Left forelimb (tissue), 1 donor: Measurements from ENCODE around the gene CYB5R2.

Source experiments
- DNase-seq: peaks from one replicate; pipeline ENCODE4 v3.0.0-alpha.2; 2018; ENCODE audit warnings: low spot score

The CYB5R2 gene

GRCh38 chr11:7672960-7673723 lies at the start of gene CYB5R2:
CYB5R2 (minus strand) TSS chr11:7673500; CDS start chr11:7672825, 675 bp downstream.
- DNase-seq, result peak; percentile 85

DNA sequence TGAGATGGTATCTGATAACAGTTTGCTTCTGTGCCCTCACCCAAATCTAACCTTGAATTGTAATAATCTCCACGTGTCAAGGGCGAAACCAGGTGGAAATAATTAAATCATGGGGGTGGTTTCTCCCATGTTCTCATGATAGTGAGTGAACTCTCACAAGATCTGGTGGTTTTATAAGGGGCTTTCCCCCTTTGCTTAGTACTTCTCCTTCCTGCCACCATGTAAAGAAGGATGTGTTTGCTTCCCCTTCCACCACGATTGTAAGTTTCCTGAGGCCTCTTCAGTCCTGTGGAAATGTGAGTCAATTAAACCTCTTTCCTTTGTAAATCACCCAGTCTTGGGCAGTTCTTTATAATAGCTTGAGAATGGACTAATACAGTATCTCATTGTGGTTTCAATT lies 41.5 kb upstream of the CYB5R2 start:
- no peak for DNase-seq

- no peak for DNase-seq
Measured at GRCh38 chr11:7706377-7706776, 33.1 kb upstream of the CYB5R2 start, which contains the start of gene OVCH2. OVCH2 (minus strand) TSS chr11:7706477; CDS start chr11:7706394, 83 bp downstream.

DNA sequence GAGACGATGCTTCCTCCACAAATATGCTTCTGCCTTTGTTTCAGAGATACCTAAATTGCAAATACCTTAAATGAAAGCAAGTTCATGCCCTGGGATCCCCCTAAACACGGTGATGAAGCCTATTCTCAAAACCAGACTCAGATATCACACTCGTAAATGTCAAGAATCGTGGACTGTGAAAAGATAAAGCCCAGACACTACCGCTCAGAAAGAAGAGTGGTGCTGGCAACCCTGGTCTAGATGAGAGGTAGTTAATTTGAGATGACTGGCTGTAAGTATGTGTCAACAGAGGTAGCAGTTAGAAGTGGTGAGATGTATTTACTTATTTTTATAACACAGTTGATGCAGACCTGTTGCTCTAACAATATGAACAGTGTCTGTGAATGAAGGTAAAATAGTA lies 30.4 kb upstream of the CYB5R2 start:
- no peak for DNase-seq

- DNase-seq, result no peak
Measured at GRCh38 chr11:7696424-7696823, 23.1 kb upstream of the CYB5R2 start.

DNA sequence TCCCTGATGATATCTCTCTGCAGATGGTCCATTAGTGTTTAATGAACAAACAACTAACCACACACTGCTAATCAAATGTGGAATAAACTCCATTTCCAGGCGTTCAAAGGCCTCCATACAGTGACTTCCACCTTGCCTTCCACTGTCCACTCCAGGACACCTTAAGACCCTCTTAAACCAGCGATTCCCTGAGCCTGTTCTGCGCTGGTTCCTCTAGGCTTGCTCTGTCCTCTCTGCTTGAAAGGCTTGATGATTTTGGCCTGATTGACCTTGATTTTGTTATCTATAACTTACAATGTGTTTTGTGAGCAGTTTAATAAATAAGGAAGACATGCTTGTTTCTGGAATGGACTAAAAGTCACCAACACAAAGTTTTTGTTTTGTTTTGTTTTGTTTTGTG lies 20.9 kb upstream of the CYB5R2 start:
- no peak for DNase-seq

- no peak for DNase-seq
Measured at GRCh38 chr11:7692426-7692825, 19.1 kb upstream of the CYB5R2 start.

DNA sequence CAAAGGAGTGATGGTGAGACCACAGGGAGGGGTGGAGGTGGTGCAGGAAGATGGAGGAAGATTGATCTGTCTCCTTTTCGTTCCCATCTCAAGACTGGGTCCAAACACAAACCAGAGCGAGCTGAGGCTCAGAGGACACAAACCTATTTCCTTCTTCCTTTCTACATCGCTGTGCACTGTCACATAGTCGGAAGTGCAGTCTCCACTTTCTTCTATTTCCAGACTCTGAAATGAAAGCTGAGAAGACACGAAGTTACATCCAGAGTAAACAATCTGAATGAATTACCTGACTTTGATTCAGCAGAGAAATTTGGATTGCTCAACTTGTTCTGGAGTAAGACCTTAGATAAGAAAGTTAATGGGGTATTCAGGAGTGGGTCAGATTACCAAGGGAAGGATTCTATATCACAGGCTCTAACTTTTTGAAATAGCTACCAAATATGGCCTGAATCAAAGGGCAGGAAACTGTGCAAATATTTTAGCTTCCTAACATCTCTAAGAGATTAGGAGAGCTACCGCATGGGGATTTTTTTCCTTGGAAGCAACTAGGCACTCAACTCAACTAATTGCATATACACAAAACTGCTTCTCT lies 18.6 kb upstream of the CYB5R2 start:
- DNase-seq, result no peak

- no peak for DNase-seq
Measured at GRCh38 chr11:7690648-7691047, 17.3 kb upstream of the CYB5R2 start.

DNA sequence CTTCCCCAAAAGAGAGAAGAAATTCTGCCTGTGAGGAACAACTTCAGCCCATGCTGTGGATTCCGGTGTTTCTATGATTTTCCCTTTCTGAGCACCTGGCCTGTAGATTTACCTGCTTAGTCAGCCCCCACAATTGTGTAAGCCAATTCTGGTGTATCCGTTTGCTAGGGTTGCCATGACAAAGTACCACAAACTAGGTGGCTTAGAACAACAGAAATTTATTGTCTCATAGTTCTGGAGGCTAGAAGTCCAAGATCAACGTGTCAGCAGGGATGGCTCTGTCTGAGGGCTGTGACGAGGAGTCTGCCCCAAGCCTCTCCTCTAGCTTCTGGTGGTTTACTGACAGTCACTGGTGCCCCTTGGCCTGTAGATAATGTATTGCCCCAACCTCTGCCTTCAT lies 15.9 kb upstream of the CYB5R2 start:
- DNase-seq, result no peak

- DNase-seq, result no peak
Measured at GRCh38 chr11:7688238-7688826, 15.0 kb upstream of the CYB5R2 start.

- no peak for DNase-seq
Measured at GRCh38 chr11:7687386-7687785, 14.1 kb upstream of the CYB5R2 start.

DNA sequence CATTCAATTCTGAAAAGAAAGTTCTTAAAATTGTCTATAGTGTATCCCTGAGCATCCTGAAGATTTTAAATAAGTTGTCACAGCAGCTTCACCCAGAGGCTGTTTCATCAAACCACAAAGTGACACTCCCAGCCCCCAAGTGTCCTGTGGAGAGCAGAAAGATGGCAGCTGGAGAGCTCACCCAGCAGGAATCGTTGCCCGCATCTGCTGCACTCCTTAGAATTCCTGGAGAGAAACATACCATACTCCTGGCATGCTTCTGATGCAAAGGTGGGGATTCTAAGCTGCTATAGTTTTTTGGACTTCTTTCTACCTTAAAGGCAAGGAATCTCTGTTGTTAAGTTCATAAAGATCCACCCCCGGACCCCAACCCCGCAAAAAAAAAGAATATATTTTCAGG lies 13.5 kb upstream of the CYB5R2 start:
- no peak for DNase-seq

GRCh38 chr11:7683571-7683970 lies 10.3 kb upstream of the CYB5R2 start:
- no peak for DNase-seq

DNA sequence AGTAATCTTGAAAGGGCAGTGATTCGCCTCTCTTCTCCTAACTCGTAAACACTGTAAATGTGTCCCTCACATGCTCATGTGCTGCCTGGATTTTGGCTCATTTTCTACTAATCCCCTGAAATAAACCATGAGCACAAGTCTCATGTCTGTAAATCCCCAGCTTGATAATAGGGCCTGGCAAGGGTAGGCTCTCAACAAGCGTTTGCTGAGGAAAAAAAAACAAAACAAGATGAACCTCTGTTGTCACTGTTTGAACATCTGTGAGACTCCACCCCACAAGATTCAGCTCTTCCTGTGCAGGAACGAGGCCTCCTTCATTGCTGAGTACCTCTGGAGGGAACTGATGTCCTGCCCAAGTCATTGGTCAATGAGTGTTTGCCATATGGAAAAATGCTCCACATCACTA lies 4.5 kb upstream of the CYB5R2 start:
- no peak for DNase-seq

DNA sequence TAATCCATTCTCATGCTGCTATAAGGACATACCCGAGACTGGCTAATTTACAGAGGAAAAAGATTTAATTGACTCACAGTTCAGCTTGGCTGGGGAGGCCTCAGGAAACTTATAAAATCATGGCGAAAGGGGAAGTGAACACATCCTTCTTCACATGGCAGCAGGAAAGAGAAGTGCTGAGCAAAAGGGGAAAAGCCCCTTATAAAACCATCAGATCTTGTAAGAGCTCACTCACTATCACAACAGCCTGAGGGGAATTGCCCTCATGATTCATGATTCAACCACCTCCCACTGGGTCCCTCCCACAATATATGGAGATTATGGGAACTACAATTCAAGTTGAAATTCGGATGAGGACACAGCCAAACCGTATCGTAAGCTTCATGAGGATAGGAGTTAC lies 3.8 kb upstream of the CYB5R2 start:
- no peak for DNase-seq

GRCh38 chr11:7675631-7676030 lies 2.3 kb upstream of the CYB5R2 start:
- no peak for DNase-seq

GRCh38 chr11:7673724-7674434 lies 579 bp upstream of the CYB5R2 start:
- peak; percentile 79 for DNase-seq

DNA sequence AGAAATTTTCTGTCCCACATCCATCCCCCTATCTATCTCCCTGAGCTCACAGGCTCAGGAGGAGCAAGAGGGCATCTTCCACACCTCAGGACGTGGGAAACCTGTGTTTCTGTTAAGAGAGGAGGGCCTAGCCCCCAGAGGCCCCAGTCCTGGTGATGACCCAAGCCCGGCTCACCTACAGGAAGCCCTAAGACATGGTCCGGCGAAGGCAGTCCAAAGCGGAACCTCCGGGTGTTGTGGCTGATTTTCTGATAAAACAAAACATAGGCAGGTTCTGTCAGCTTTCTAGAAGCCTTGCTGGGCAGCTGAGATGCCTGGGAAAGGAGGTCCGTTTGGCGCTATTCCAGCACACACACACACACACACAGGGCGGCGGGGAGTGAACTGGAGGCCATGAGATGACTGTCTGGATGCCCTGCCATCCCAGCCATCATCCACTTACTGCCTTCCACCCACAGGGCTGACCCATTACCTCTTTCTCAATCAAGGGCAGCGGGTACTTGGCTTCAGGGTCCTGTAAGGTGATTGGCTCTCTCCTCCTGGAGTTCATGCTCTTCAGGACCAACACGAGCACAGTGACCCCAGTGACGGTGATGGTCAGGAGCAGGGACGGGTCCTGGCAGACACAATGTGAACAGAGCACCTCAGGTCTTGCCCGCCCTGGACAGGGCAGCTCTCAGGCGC lies 882 bp downstream of the CYB5R2 start:
- no peak for DNase-seq

DNA sequence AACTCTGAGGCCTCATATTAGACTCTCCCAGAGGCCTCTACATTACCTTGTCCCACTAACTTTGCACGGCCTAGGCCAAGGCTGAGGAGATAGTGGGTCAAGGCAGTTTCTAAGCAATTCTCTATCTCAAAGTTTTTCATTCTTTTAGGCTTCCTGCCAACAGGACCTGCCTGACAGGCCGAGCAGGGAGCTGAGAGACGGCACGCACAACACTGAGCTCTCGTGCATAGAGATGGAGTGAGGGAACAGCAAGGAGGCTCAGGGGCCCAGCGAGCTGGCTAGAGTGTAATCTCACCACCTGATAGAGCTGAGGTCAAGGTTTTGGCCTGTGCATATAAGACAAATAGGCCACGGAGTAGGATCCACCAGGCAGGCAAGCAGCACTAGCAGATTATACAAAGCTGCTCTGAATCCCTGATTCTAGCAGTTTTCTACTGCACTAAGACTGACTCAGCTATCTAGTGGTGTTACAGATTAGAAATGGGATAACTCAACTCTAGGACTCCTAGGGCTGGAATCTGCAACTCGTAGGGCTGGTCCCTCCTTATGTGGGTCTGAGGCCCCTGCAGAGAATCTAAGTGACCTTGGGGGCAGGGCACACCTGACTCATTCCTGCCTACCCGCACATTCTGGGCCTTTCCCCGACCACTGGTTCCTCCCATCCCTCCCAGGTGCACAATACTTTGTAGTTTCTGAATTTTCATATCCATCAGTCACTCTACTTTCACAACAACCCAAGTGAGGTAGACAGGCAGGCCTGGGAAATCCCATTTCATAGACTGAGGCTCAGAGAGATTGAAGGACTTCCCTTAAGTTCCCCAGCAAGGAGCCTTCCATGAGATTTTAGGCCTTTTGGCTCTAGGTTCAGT lies 1.7 kb downstream of the CYB5R2 start:
- no peak for DNase-seq

GRCh38 chr11:7670641-7671040 lies 2.7 kb downstream of the CYB5R2 start:
- no peak for DNase-seq
